IPS-18c (cell line): ENCODE data around the gene PHF21A.

Experiments
- H3K4me3 ChIP-seq: 2 replicates; pipeline ENCODE4 v1.7.0; 2013; ENCODE audit warnings: low read depth, mild to moderate bottlenecking, low read length, moderate library complexity; ENCODE audit not compliant: insufficient read depth
- H3K9me3 ChIP-seq: one replicate; pipeline ENCODE4 v1.6.1; 2013; ENCODE audit warnings: mild to moderate bottlenecking, low read length, moderate library complexity; ENCODE audit not compliant: control insufficient read depth, insufficient read depth

Gene PHF21A

DNA sequence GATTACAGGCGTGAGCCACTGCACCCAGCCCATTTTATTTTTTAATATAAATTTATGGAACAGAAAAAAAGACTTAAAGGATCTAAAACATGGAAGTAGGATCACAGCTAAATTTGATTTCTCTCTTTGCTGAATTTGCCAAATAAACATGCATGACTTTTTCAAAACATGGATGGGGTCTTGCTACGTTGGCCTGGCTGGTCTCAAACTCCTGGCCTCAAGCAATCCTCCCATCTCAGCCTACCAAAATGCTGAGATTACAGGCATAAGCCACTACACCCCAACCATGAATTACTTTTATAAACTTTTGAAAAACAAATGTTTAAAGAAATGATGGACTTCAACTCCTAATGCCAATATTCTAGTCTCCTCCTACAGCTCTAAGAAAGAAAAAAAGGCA is 61.2 kb downstream of the PHF21A start:
- Histone ChIP-seq H3K9me3 (no peaks in the 10 kb centered on the region), H3K4me3 (no peak overlapping the region)

DNA sequence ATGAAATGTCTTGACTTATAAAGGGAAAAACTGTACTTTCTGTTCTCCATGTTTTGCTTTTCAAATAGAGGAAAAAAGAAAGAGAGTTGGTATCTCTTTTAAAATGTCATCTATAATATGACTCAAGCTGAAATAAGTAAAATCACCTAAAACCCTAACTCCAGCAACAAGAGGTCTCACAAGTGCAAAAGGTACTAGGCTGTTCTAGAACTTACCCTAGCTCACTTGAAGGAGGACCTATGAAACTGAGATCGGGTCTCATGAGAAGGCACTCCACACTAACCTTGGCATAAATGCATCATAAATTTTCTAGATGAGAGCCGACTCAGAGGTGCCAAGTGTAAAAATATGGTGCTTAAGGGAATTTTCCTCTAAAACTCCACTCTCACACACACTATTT is 63.8 kb downstream of the PHF21A start:
- Histone ChIP-seq H3K4me3 (no peak overlapping the region), H3K9me3 (no peaks in the 10 kb centered on the region)

DNA sequence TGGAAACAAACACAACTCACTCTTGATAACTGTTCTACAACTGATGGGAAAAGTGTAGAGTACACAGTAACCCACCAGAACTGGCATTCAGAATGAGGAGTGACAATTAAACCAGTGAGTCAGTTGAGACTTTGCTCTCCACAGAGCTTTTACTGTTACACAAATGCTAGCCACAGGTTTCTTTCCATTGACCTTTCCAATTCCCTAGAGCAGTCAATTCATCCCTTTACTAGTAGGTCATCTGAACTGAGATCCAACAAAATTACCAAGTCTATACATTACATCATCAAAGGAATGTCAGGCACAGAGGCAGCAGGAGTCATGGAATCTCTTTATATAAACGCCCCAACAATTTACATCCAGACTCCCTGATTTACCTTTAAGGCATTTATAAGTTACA is 65.9 kb downstream of the PHF21A start:
- H3K4me3 ChIP-seq: no peak overlapping the region
- no peaks in the 10 kb centered on the region for H3K9me3 ChIP-seq

DNA sequence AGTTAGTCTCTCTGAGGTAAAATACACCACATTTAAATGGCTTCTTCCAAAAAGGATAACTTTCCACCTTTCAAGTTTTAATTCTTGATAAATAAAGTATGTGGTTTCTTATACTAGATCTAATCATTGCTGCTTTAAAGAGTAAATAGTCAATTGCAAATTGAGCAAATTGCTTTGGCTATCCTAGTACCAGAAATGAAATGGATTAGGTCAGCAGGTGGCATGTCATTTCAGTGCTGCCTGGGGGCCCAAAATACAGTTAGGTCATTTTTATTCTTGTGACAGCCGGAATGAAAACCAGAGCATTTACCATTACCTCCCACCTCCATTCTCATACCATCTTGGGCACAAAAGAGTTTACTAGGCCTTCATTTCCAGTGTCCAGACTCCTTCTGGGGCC is 70.2 kb downstream of the PHF21A start:
- H3K9me3 ChIP-seq: no peaks in the 10 kb centered on the region
- H3K4me3 ChIP-seq: no peak overlapping the region

DNA sequence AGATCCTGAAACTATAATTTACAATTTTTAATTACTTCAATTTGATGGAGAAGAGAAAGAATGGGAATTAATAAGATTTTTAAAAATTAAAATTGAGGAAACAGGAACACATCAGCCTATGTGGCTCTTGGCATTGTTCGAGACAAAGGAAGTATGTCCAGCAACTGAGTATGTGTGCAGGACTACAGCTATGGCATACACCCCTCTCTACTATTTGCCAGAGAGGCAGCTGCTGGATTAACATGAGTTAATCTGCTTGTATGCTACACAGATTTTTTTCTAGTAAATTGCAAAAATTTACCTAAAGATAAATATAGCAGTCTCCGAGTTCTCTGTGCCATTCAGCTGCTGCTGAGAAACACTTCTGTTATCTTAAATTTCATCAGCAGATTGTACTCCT is 70.6 kb downstream of the PHF21A start:
- Histone ChIP-seq H3K4me3 (no peak overlapping the region), H3K9me3 (no peaks in the 10 kb centered on the region)

DNA sequence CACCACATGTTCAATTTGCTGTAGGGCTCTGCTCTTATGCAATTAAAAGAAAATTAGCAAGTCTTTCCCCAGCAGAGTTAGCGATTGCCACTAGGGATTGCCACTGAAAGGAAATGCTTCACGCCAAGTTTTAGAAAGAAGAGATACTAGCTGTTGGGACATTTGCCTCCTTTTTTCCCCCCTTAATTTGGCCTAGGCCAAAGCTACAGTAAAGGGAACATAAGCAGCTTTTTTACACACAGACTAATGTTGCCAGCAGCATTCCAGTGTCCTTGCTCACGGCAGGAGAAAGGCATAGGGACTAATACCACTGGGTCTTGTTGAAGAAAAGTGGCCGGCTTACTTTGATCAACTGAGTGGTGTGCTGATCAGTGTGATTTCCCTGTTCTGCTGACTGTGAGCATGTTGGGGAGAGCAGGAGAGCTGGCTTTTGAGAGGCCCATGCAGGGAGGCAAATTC is 71.2 kb downstream of the PHF21A start:
- Histone ChIP-seq H3K9me3 (no peaks in the 10 kb centered on the region), H3K4me3 (no peak overlapping the region)

DNA sequence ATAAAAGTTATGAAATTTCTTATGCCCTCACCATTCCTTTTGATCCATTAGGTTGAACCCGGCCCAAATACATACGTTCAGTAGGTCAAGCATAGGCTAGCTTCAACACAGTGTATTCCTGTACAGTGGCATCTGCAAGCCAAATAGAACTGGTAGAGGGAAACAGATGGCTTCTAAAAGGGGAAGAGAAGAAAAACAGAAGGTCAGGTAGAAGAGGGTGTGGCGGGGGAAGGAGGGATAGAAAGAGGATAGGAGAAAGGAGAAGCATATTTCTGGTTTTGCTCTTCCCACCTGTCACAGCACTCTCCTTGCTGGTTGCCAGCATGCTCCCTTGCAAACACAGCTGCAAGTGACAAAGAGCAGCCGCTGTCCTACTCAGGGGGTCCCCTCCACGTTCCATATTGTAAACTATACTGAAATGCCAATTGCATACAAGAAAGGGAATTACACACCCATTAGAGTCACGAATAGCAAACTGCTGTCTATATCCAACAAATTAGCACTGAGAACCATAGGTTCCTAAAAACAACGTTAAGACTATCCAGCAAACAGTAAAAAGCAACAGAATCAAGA is 71.8 kb downstream of the PHF21A start:
- H3K9me3 ChIP-seq: no peaks in the 10 kb centered on the region

DNA sequence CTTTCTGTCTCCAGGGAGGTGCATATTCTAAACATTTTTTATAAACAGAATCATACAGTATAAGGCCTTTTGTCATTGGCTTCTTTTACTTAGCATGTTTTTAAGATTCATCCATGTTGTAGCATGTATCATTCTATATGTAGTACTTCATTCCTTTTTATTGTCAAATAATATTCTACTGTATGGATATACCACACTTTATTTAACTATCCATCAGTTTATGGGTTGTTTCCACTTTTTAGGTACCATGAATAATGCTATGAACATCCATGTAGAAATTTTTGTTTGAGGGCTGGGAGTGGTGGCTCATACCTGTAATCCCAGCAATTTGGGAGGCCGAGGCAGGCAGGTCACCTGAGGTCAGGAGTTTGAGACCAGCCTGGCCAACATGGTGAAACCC is 73.1 kb downstream of the PHF21A start:
- Histone ChIP-seq H3K9me3 (no peaks in the 10 kb centered on the region), H3K4me3 (no peak overlapping the region)

More for the DNA sequence above, 71.8 kb downstream of the PHF21A start:
- no peak overlapping the region for H3K4me3 ChIP-seq

DNA sequence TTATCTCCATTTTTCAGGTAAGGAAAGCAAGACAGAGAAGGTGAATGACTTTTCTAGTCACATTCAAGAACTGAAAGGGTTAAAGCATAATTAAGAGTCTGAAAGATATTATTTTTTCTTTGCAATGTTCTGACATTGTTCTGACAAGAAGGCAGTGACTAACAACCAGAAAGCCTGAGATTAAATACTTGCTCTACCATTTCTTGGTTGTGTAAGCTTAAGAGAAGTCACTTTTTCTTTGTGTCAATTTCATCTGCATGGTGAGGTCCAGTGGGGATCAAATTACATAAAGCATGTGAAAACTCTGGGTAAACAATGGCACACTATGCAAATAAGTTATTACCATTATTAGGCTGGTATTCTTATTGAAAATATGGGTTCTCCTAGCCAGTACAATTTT is 73.7 kb downstream of the PHF21A start:
- no peak overlapping the region for H3K4me3 ChIP-seq
- no peaks in the 10 kb centered on the region for H3K9me3 ChIP-seq

DNA sequence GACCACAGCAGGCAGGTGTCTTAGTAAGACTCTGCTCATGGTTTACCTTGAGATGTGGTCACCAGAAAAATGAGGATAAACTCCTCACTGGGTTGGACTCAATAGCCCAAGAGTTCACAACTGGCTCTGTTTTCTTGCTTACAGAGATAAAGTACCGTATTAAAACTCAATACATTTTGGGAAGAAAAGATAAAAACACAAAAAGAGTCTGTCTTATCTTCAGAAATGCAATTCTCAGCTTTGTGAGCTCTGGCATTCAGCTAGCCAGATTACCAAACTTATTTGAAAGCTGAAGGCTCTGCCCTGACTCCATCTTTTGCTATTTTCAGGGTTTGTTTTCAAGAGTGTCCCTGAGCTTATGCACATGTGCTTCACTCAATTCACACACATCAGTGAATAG is 75.4 kb downstream of the PHF21A start:
- no peaks in the 10 kb centered on the region for H3K9me3 ChIP-seq
- no peak overlapping the region for H3K4me3 ChIP-seq

DNA sequence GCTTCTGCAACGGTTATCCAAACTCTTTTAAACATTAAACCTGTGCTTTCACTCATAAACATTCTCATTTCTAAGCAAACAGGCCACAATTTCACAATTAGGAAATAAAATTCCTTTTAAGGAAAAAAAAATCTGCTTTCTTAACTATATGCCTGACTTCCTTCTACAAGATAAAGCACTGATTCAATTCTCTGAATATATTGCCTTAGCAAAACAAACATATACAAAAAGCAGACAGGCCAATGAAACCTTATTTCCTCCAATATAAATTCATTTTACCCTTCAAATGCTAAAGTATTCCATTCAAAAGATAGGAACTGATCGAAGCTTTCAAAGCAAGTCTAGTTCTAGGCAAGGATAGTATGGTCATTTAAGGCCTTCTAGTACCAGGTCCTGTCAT is 76.7 kb downstream of the PHF21A start:
- no peak overlapping the region for H3K4me3 ChIP-seq

DNA sequence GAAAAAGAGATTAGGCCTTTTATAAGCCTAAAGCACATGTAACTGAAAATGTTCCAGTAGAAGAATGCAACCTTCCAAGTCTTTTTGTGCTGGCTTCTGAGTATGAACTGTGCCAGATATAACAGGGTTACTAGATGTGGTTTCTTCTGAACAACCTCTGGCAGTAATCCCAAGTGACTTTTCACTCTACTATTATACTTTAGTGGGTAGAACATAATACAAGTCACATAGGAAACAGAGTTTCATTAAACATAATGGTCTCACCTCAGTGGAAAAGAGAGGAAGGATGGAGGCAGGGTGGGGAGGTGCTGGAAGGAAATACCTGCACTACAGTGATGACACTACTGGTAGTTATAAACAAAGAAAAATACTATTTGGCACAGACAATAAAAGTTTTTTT is 81.3 kb downstream of the PHF21A start:
- Histone ChIP-seq H3K4me3 (no peak overlapping the region), H3K9me3 (no peaks in the 10 kb centered on the region)

More for the DNA sequence above, 76.7 kb downstream of the PHF21A start:
- no peaks in the 10 kb centered on the region for H3K9me3 ChIP-seq

DNA sequence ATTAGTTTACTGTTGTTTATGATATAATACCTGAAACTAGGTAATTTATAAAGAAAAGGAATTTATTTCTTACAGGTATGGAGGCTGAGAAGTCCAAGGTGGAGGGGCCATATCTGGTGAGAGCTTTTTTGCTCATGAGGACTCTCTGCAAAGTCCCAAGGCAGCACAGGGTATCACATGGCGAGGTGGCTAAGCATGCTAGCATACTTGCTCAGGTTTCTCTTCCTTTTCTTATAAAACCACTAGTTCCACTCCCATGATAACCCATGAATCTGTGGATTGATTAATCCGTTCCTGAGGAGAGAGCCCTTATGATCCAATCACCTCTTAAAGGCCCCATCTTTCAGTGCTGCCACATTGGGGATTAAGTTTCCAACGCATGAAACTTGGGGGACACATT is 82.7 kb downstream of the PHF21A start:
- H3K4me3 ChIP-seq: no peak overlapping the region

DNA sequence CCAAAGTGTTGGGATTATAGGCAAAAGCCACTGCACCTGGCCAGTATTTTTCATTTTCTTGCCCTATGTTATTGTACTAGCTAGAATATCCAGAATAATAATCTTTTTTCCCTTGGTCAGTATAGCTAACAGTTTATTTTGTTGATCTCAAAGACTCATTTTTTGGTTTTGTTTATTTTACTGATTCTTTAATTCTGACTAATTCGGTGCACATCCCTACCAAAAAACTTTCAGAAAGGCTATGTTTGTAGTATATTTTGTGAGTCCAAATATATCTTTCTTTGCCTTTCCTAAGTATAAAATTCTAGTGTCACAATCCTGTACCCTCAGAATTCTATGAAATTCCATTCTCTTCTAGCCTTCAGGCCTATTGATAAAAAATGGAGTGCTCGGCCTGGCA is 84.3 kb downstream of the PHF21A start:
- H3K9me3 ChIP-seq: no peaks in the 10 kb centered on the region
- no peak overlapping the region for H3K4me3 ChIP-seq

More for the DNA sequence above, 82.7 kb downstream of the PHF21A start:
- no peaks in the 10 kb centered on the region for H3K9me3 ChIP-seq

DNA sequence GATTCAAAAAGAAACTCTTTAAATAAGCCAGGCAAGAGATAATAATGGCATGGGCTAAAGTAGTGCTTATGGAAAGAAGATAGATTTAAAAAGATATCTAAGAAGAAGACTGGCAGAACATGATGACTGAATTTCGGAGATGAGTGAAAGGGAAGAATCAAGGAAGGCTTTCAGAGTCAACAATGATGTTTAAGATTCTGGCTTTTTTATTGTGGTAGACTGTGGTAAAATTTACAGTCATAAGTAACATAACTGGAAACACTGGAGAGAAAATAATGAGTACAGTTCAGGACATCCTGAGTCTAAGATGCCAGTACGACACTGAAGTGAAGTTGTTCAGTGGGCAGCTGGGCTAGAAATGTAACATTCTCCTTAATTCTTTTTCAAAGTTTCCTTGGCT is 85.2 kb downstream of the PHF21A start:
- Histone ChIP-seq H3K9me3 (no peaks in the 10 kb centered on the region), H3K4me3 (no peak overlapping the region)

DNA sequence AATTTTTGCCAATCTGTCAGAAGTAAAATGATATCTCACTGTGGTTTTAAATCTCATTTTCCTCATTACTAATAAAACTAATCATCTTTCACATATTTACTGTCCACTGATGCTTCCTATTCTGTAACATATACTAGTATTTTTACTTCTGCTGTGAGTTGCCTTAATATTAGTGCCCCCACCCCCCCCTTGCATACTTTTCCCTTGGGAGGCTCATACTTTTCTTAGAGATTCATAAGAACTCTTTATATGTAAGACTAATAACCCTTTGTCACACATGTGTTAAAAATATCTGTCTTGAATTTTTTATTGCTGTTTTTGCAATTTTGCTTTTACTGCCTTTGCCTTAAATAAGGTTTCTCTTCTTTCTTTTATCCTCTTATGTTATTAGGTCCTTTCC is 87.2 kb downstream of the PHF21A start:
- Histone ChIP-seq H3K9me3 (no peaks in the 10 kb centered on the region), H3K4me3 (no peak overlapping the region)

DNA sequence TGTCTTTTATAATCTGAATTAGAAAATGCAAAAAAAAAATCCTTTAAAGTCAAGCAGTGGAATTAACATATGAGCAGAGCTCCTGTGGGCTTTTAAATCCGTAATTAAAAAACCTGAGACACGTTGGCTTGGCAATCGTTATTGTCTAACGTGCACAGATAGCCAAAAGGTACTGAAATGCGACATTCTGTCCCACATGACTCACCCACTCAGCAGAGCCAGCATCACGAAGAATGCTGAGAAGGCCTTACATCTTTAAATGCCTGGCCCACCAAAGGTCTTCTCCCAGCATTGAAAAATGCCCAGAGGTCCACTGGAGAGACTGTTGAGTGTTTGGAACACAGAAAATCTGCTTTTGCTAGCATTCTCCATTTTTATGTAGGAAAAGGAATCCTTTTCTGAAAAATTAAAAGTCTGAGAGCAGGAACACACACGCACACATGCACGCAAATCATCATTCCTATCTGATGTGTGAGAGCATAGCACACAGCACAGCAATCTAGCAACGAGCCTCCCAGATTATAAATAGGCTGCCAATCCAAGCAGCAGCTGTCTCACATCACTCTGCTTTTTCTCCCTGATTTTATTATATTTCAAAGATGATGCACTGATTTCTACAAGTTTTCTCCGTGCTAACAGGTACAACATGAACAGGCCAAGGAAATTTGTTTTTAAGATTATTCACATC is 94.5 kb downstream of the PHF21A start:
- no peaks in the 10 kb centered on the region for H3K9me3 ChIP-seq
- H3K4me3 ChIP-seq: no peak overlapping the region

DNA sequence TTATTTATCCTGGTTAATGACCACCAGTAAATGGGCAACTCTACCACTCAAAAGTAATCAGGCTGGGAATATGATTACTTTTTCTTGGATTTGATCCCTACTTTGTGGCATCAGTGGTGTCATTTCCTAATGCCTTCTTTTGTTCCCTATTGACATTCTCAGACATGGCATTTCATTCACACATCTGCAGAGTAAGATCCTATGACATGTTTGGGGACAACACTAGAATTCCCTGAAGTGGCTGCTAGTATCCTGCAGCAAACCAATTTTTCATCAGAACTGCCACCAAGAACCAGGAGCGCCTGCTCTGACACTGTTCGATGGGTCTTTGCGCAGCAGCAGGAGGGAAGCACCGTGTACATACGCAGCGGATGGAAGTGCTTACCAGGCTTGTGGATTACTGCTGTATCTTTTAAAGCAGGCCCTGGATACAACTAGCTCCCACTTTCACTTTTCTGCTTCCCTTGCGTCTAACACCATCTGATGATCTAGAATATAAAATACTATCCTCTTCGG is 101.1 kb downstream of the PHF21A start:
- H3K9me3 ChIP-seq: no peaks in the 10 kb centered on the region
- H3K4me3 ChIP-seq: no peak overlapping the region

DNA sequence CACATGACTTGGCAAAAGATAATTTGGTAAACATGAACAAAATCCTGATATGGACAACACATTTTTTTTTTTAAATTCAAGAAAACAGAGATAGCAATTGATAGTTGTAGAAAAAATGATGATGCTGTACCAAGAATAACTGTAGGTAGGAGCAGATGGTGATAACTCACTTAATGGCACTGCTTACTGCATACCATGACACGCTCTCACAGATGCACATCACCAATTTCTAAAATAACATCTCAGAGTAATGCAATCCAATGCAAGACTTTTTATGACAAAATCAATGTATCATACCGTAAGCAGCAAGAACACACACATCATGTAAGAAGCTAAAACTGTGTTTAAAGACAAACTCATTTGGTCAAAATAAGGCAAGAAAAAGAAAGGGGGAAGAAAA is 102.6 kb downstream of the PHF21A start:
- Histone ChIP-seq H3K9me3 (no peaks in the 10 kb centered on the region), H3K4me3 (no peak overlapping the region)
